ENCODE data around the gene EEF1AKMT3.

GRCh38 chr12:57772429-57773322, at the start of gene EEF1AKMT3:
- TF ChIP-seq RAD21 (IDR thresholded peaks at IDR 0.05; ENCODE audit: low read depth), result no peak
- peak; percentile 43; the same call in 1 of the 2 replicates for TF ChIP-seq POLR2AphosphoS5 (IDR thresholded peaks at IDR 0.05; ENCODE audit: low read depth, low read length)
- TF ChIP-seq, protein P1, sequence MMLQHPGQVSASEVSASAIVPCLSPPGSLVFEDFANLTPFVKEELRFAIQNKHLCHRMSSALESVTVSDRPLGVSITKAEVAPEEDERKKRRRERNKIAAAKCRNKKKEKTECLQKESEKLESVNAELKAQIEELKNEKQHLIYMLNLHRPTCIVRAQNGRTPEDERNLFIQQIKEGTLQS (IDR thresholded peaks at IDR 0.05), result no peak
- no peak for TF ChIP-seq YY1 (IDR thresholded peaks at IDR 0.05; ENCODE audit: extremely low read depth, insufficient replicate concordance, low read depth, low read length)

Measured in HCT116 (cell line).